Hepatocyte (in vitro differentiated cells): ENCODE measurements around the gene GRID1. TPM values are rescaled to one million over a fixed set of nuclear protein-coding genes. Genes with fewer than 3 reads are reported as not detected.

ENCODE experiments used
- DNase-seq: peaks from one replicate; pipeline ENCODE4 v3.0.0-alpha.2; 2016; ENCODE audit warnings: low spot score
- H2AFZ ChIP-seq: fragments of 200-600 bp; sonication (generic); 2 replicates; pipeline ENCODE4 v1.6.0; 2016; ENCODE audit warnings: antibody characterized with exemption, mild to moderate bottlenecking
- H3K27ac ChIP-seq: fragments of 200-600 bp; sonication (generic); 2 replicates; pipeline ENCODE4 v1.5.1; 2016; ENCODE audit warnings: mild to moderate bottlenecking
- H3K27me3 ChIP-seq: fragments of 200-600 bp; sonication (generic); 2 replicates; pipeline ENCODE4 v1.6.1; 2016
- H3K36me3 ChIP-seq: fragments of 200-600 bp; sonication (generic); replicated peaks from 2 replicates; pipeline ENCODE4 v1.5.1; 2016; ENCODE audit warnings: low read depth; ENCODE audit not compliant: insufficient read depth
- H3K4me1 ChIP-seq: fragments of 200-600 bp; sonication (generic); 2 replicates; pipeline ENCODE4 v1.5.1; 2016; ENCODE audit warnings: mild to moderate bottlenecking, moderate library complexity; ENCODE audit not compliant: insufficient read depth
- H3K4me2 ChIP-seq: fragments of 200-600 bp; sonication (generic); 2 replicates; pipeline ENCODE4 v1.6.0; 2016
- H3K4me3 ChIP-seq: fragments of 200-600 bp; sonication (generic); 2 replicates; pipeline ENCODE4 v1.5.1; 2016; ENCODE audit warnings: mild to moderate bottlenecking
- H3K79me2 ChIP-seq: fragments of 200-600 bp; sonication (generic); 2 replicates; pipeline ENCODE4 v1.6.0; 2017; ENCODE audit warnings: mild to moderate bottlenecking
- H3K9me2 ChIP-seq: fragments of 200-600 bp; sonication (generic); replicated peaks from 2 replicates; pipeline ENCODE4 v1.6.0; 2017; ENCODE audit warnings: mild to moderate bottlenecking; ENCODE audit not compliant: insufficient read depth
- H3K9me3 ChIP-seq: fragments of 200-600 bp; sonication (generic); 2 replicates; pipeline ENCODE4 v1.5.1; 2016; ENCODE audit warnings: low read depth, mild to moderate bottlenecking
- H4K20me1 ChIP-seq: fragments of 200-600 bp; sonication (generic); 2 replicates; pipeline ENCODE4 v1.6.0; 2016; ENCODE audit warnings: mild to moderate bottlenecking; ENCODE audit not compliant: insufficient read depth, poor library complexity, severe bottlenecking
- EZH2 ChIP-seq: fragments of 200-600 bp; sonication (generic); IDR thresholded peaks from 2 replicates; pipeline ENCODE4 v1.6.1; 2016; ENCODE audit warnings: antibody characterized with exemption, mild to moderate bottlenecking, borderline replicate concordance
- EZH2phosphoT487 ChIP-seq: fragments of 200-600 bp; sonication (generic); IDR thresholded peaks from one replicate; pipeline ENCODE4 v1.6.1; 2018; ENCODE audit warnings: antibody characterized with exemption, mild to moderate bottlenecking, low read depth, moderate library complexity; ENCODE audit not compliant: unreplicated experiment, severe bottlenecking
- WGBS: methylation state at CpG from one replicate; pipeline ENCODE4 v1.1.6; 2016; ENCODE audit warnings: low lambda C conversion rate; ENCODE audit errors: missing lambda C conversion rate; 5-methylcytosine and 5-hydroxymethylcytosine counted together
- polyA plus RNA-seq: library from polyadenylated mRNA; unstranded; fragments of >200 nt; fragmentation: Nextera tagmentation; extraction: Ambion mirVana; gene quantifications from 2 replicates; pipeline ENCODE4 v1.2.1, GENCODE V29; 2016
- total RNA-seq: library from RNA; depleted of rRNA; stranded (reverse); fragments of >200 nt; gene quantifications from 2 replicates; pipeline ENCODE4 v1.2.3, GENCODE V29; 2014
- TF ChIP-seq, protein P1 (sequence below): fragments of 200-600 bp; sonication (generic); IDR thresholded peaks from 2 replicates; pipeline ENCODE4 v1.5.1; 2016; ENCODE audit warnings: antibody characterized with exemption, mild to moderate bottlenecking; ENCODE audit not compliant: poor library complexity

GRID1 gene
- total and polyA plus RNA-seq, 2 experiments from 2014 or later = 0.07 to 0.37 TPM

DNA sequence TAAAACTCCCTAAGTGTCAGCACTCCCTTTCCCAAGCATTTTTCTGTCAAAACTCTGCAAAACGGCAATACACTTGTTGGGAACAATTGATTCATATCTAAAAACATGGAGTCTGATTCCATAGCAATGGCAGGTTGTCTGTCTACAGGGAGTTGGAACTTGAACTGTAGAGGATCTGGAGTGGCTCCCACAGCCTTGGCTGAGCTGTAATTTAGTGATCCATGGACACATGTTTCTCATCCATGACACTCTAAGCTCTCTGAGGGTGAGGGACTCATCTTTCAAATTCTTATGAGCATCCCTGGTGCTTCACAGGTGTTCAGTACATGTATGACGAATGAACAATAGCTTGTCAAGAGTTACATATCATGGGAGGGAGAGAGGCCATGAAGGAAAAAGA lies 466.1 kb downstream of the GRID1 start:
- DNase-seq = no peak
- WGBS = 93% methylated on average over 2 of the region's 2 CpGs

DNA sequence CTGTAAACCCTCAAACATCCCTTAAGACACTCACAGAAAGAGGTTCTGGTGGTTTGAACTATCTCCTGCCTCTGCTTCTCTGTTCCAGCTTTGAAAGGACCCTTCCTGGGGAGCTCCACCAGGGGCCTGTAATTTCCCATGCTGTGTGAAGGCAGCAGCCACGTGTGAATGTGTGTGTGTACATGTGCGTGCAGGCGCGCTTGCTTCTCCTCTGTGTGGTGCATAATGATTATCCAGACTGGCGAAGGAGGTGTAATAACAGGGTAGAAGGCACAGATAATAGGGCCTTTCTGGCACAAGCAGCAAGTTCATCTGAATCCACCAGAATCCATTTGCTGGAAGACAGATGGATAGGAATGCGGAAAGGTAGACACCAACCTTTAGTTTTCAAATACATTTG lies 466.5 kb downstream of the GRID1 start:
- no peak overlapping the region for H3K4me3 ChIP-seq
- no peak overlapping the region for H2AFZ ChIP-seq
- 90% methylated on average over 6 of the region's 6 CpGs for WGBS
- H3K9me3 ChIP-seq = no peaks in the 10 kb centered on the region
- no peaks in the 10 kb centered on the region for H3K9me2 ChIP-seq
- no peaks in the 10 kb centered on the region for H4K20me1 ChIP-seq
- H3K4me1 ChIP-seq = no peaks in the 10 kb centered on the region
- H3K4me2 ChIP-seq = no peak overlapping the region
- H3K79me2 ChIP-seq = no peaks in the 10 kb centered on the region
- DNase-seq = no peak
- no peak for TF ChIP-seq EZH2phosphoT487
- TF ChIP-seq, protein P1, sequence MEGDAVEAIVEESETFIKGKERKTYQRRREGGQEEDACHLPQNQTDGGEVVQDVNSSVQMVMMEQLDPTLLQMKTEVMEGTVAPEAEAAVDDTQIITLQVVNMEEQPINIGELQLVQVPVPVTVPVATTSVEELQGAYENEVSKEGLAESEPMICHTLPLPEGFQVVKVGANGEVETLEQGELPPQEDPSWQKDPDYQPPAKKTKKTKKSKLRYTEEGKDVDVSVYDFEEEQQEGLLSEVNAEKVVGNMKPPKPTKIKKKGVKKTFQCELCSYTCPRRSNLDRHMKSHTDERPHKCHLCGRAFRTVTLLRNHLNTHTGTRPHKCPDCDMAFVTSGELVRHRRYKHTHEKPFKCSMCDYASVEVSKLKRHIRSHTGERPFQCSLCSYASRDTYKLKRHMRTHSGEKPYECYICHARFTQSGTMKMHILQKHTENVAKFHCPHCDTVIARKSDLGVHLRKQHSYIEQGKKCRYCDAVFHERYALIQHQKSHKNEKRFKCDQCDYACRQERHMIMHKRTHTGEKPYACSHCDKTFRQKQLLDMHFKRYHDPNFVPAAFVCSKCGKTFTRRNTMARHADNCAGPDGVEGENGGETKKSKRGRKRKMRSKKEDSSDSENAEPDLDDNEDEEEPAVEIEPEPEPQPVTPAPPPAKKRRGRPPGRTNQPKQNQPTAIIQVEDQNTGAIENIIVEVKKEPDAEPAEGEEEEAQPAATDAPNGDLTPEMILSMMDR = no peak
- TF ChIP-seq EZH2 = no peak
- H3K36me3 ChIP-seq = no peaks in the 10 kb centered on the region
- H3K27ac ChIP-seq = no peak overlapping the region
- no peaks in the 10 kb centered on the region for H3K27me3 ChIP-seq

More for the DNA sequence above, 466.1 kb downstream of the GRID1 start:
- Histone ChIP-seq H3K27me3 (no peaks in the 10 kb centered on the region), H2AFZ (no peak overlapping the region), H3K9me2 (no peaks in the 10 kb centered on the region), H3K4me3 (no peak overlapping the region), H3K36me3 (no peaks in the 10 kb centered on the region), H4K20me1 (no peaks in the 10 kb centered on the region), H3K9me3 (no peaks in the 10 kb centered on the region), H3K4me1 (no peaks in the 10 kb centered on the region), H3K79me2 (no peaks in the 10 kb centered on the region), H3K27ac (no peak overlapping the region), H3K4me2 (no peak overlapping the region)
- TF ChIP-seq EZH2phosphoT487 (no peak), EZH2 (no peak)
- TF ChIP-seq, protein P1 = no peak

DNA sequence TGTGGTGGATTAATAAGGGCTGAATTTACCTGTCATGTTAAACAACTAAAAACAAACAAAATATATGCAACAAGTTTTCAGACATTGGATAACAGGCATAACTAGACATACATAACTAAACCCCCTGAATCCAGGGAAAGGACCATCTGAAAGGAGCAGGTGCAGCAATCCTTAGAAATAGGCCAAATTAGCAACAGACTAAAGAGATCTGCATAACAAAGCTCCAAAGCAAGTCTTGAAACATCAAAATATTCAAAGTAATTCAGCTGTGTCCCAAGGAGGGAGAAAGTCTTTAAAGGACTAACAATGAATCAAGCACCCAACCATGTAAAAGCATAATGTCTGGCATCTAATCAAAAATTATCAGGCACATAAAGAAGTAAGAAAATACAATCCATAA lies 475.1 kb downstream of the GRID1 start:
- Histone ChIP-seq H3K4me1 (no peaks in the 10 kb centered on the region), H3K79me2 (no peaks in the 10 kb centered on the region)
- DNase-seq = no peak

More for the DNA sequence above, 475.1 kb downstream of the GRID1 start:
- Histone ChIP-seq H4K20me1 (no peaks in the 10 kb centered on the region), H3K27ac (no peak overlapping the region), H3K36me3 (no peaks in the 10 kb centered on the region), H3K9me3 (no peaks in the 10 kb centered on the region), H3K27me3 (no peaks in the 10 kb centered on the region), H3K4me2 (no peak overlapping the region), H3K4me3 (no peak overlapping the region), H3K9me2 (no peaks in the 10 kb centered on the region), H2AFZ (no peak overlapping the region)
- TF ChIP-seq, protein P1 = no peak
- TF ChIP-seq EZH2phosphoT487 = no peak
- no peak for TF ChIP-seq EZH2
